Measurements from ENCODE around the gene PPFIBP2.

PPFIBP2 gene

GRCh38 chr11:7558046-7558445, 44.2 kb downstream of the PPFIBP2 start:
- no peak overlapping the region for H2BK12ac ChIP-seq (ENCODE audit: low read length)
- no peak overlapping the region for H2BK5ac ChIP-seq (ENCODE audit: low read length)
- H3K4me2 ChIP-seq (ENCODE audit: insufficient read depth, low read length, poor library complexity, severe bottlenecking) = no peak overlapping the region
- H4K8ac ChIP-seq (ENCODE audit: low read depth, low read length) = no peak overlapping the region
- H3K23ac ChIP-seq (ENCODE audit: low read depth, low read length, poor library complexity) = no peak overlapping the region
- no peak overlapping the region for H4K91ac ChIP-seq (ENCODE audit: low read depth, low read length, poor library complexity)
- no peak overlapping the region for H3K18ac ChIP-seq (ENCODE audit: low read length)
- no peaks in the 10 kb centered on the region for H3K9me3 ChIP-seq (replicated peaks in 1 of 2; ENCODE audit: control insufficient read depth in 2 of 2, insufficient read depth in 1 of 2, low read depth in 1 of 2, low read length in 2 of 2)
- H3K4ac ChIP-seq (ENCODE audit: low read length) = no peak overlapping the region
- H3K27ac ChIP-seq (replicated peaks; ENCODE audit: low read length) = no peak overlapping the region
- H3K4me3 ChIP-seq (ENCODE audit: low read length in 2 of 2) = no peak overlapping the region
- no peak overlapping the region for H2BK15ac ChIP-seq (ENCODE audit: low read length)
- no peak overlapping the region for H3K9ac ChIP-seq (ENCODE audit: low read depth, low read length, poor library complexity)
- H2BK120ac ChIP-seq (ENCODE audit: low read depth, low read length) = no peak overlapping the region
- H3K36me3 ChIP-seq (replicated peaks in 1 of 2; ENCODE audit: control insufficient read depth in 2 of 2, insufficient read depth in 2 of 2, low read length in 2 of 2) = no peaks in the 10 kb centered on the region
- H2AK5ac ChIP-seq (ENCODE audit: low read depth, low read length) = no peak overlapping the region
- no peak overlapping the region for H3K14ac ChIP-seq (ENCODE audit: low read length)
- H3K27me3 ChIP-seq (ENCODE audit: control insufficient read depth in 3 of 3, insufficient read depth in 3 of 3, low read depth in 1 of 3, low read length in 3 of 3) = no peaks in the 10 kb centered on the region
- peaks cover 0 to 1% of the 10 kb centered on the region in 2 donors for H3K4me1 ChIP-seq (ENCODE audit: control insufficient read depth in 2 of 2, insufficient read depth in 1 of 2, low read depth in 1 of 2, low read length in 2 of 2)
- no peak for DNase-seq (ENCODE audit: low spot score)
- no peak overlapping the region for H2AFZ ChIP-seq (ENCODE audit: low read length)
- H3K79me1 ChIP-seq (ENCODE audit: low read depth, low read length) = no peaks in the 10 kb centered on the region

GRCh38 chr11:7559398-7560283, 45.8 kb downstream of the PPFIBP2 start:
- no peaks in the 10 kb centered on the region for H3K9me3 ChIP-seq (replicated peaks in 1 of 2; ENCODE audit: control insufficient read depth in 2 of 2, insufficient read depth in 1 of 2, low read depth in 1 of 2, low read length in 2 of 2)
- no CpG with 5 or more reads among the region's 4 CpGs for WGBS, 2 donors (ENCODE audit: extremely low coverage in 2 of 2, insufficient read length in 2 of 2, insufficient replicate concordance in 1 of 2)

DNA sequence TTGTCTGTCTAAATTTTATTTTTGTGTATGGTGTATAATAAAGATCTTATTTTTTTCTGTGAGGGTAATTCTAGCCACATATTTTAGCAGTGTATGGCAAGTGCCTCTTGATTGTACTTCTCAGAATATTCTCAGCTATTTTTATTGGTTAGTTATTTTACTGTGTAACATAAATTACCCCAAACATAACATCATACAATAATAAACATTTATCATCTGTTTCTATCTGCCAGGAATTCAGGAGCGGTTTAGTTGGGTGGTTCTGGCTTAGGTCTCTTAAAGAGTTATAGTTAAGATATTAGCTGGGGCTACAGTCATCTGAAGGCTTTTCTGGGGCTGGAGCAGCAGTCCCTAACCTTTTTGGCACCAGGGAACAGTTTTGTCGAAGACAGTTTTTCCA, 47.8 kb downstream of the PPFIBP2 start:
- no peak overlapping the region for H2BK5ac ChIP-seq (ENCODE audit: low read length)
- H4K8ac ChIP-seq (ENCODE audit: low read depth, low read length) = no peak overlapping the region
- H3K14ac ChIP-seq (ENCODE audit: low read length) = no peak overlapping the region
- H3K4me3 ChIP-seq (ENCODE audit: low read length in 2 of 2) = no peak overlapping the region
- no peak overlapping the region for H3K23ac ChIP-seq (ENCODE audit: low read depth, low read length, poor library complexity)
- H4K91ac ChIP-seq (ENCODE audit: low read depth, low read length, poor library complexity) = no peak overlapping the region
- peaks cover 0 to 3% of the 10 kb centered on the region in 2 donors for H3K4me1 ChIP-seq (ENCODE audit: control insufficient read depth in 2 of 2, insufficient read depth in 1 of 2, low read depth in 1 of 2, low read length in 2 of 2)
- no peak overlapping the region for H3K9ac ChIP-seq (ENCODE audit: low read depth, low read length, poor library complexity)
- H3K4ac ChIP-seq (ENCODE audit: low read length) = no peak overlapping the region
- no peak overlapping the region for H2BK15ac ChIP-seq (ENCODE audit: low read length)
- H3K18ac ChIP-seq (ENCODE audit: low read length) = no peak overlapping the region
- no peak overlapping the region for H2AK5ac ChIP-seq (ENCODE audit: low read depth, low read length)
- no peak overlapping the region for H2BK120ac ChIP-seq (ENCODE audit: low read depth, low read length)
- WGBS, 2 donors (ENCODE audit: extremely low coverage in 2 of 2, insufficient read length in 2 of 2, insufficient replicate concordance in 1 of 2) = no CpG with 5 or more reads among the region's 2 CpGs
- no peak overlapping the region for H3K27ac ChIP-seq (replicated peaks; ENCODE audit: low read length)
- no peak overlapping the region for H2BK12ac ChIP-seq (ENCODE audit: low read length)
- H3K4me2 ChIP-seq (ENCODE audit: insufficient read depth, low read length, poor library complexity, severe bottlenecking) = no peak overlapping the region
- H3K36me3 ChIP-seq (replicated peaks in 1 of 2; ENCODE audit: control insufficient read depth in 2 of 2, insufficient read depth in 2 of 2, low read length in 2 of 2) = no peaks in the 10 kb centered on the region
- H2AFZ ChIP-seq (ENCODE audit: low read length) = no peak overlapping the region
- H3K9me3 ChIP-seq (replicated peaks in 1 of 2; ENCODE audit: control insufficient read depth in 2 of 2, insufficient read depth in 1 of 2, low read depth in 1 of 2, low read length in 2 of 2) = no peaks in the 10 kb centered on the region
- no peaks in the 10 kb centered on the region for H3K79me1 ChIP-seq (ENCODE audit: low read depth, low read length)
- DNase-seq (ENCODE audit: low spot score) = no peak
- H3K27me3 ChIP-seq (ENCODE audit: control insufficient read depth in 3 of 3, insufficient read depth in 3 of 3, low read depth in 1 of 3, low read length in 3 of 3) = no peaks in the 10 kb centered on the region

More at GRCh38 chr11:7559398-7560283, 45.8 kb downstream of the PPFIBP2 start:
- H4K8ac ChIP-seq (ENCODE audit: low read depth, low read length) = no peak overlapping the region
- peaks cover 0 to 3% of the 10 kb centered on the region in 2 donors for H3K4me1 ChIP-seq (ENCODE audit: control insufficient read depth in 2 of 2, insufficient read depth in 1 of 2, low read depth in 1 of 2, low read length in 2 of 2)
- no peak overlapping the region for H2BK5ac ChIP-seq (ENCODE audit: low read length)
- no peak overlapping the region for H2BK12ac ChIP-seq (ENCODE audit: low read length)
- no peak overlapping the region for H3K4ac ChIP-seq (ENCODE audit: low read length)
- no peaks in the 10 kb centered on the region for H3K79me1 ChIP-seq (ENCODE audit: low read depth, low read length)
- H3K27ac ChIP-seq (replicated peaks; ENCODE audit: low read length) = no peak overlapping the region
- H2BK15ac ChIP-seq (ENCODE audit: low read length) = no peak overlapping the region
- H2AK5ac ChIP-seq (ENCODE audit: low read depth, low read length) = no peak overlapping the region
- H3K27me3 ChIP-seq (ENCODE audit: control insufficient read depth in 3 of 3, insufficient read depth in 3 of 3, low read depth in 1 of 3, low read length in 3 of 3) = no peaks in the 10 kb centered on the region
- no peak overlapping the region for H3K18ac ChIP-seq (ENCODE audit: low read length)
- no peak overlapping the region for H2BK120ac ChIP-seq (ENCODE audit: low read depth, low read length)
- H3K4me3 ChIP-seq (ENCODE audit: low read length in 2 of 2) = no peak overlapping the region
- H4K91ac ChIP-seq (ENCODE audit: low read depth, low read length, poor library complexity) = no peak overlapping the region
- no peak overlapping the region for H3K4me2 ChIP-seq (ENCODE audit: insufficient read depth, low read length, poor library complexity, severe bottlenecking)
- H2AFZ ChIP-seq (ENCODE audit: low read length) = no peak overlapping the region
- H3K9ac ChIP-seq (ENCODE audit: low read depth, low read length, poor library complexity) = no peak overlapping the region
- no peaks in the 10 kb centered on the region for H3K36me3 ChIP-seq (replicated peaks in 1 of 2; ENCODE audit: control insufficient read depth in 2 of 2, insufficient read depth in 2 of 2, low read length in 2 of 2)
- H3K14ac ChIP-seq (ENCODE audit: low read length) = no peak overlapping the region
- H3K23ac ChIP-seq (ENCODE audit: low read depth, low read length, poor library complexity) = no peak overlapping the region
- DNase-seq (ENCODE audit: low spot score) = no peak

- Histone ChIP-seq H4K91ac (ENCODE audit: low read depth, low read length, poor library complexity) (no peak overlapping the region), H3K4me1 (ENCODE audit: control insufficient read depth in 2 of 2, insufficient read depth in 1 of 2, low read depth in 1 of 2, low read length in 2 of 2) (peaks cover 0 to 3% of the 10 kb centered on the region in 2 donors), H3K4ac (ENCODE audit: low read length) (no peak overlapping the region), H3K4me2 (ENCODE audit: insufficient read depth, low read length, poor library complexity, severe bottlenecking) (no peak overlapping the region), H2BK120ac (ENCODE audit: low read depth, low read length) (no peak overlapping the region), H4K8ac (ENCODE audit: low read depth, low read length) (no peak overlapping the region), H2BK5ac (ENCODE audit: low read length) (no peak overlapping the region), H3K36me3 (replicated peaks in 1 of 2; ENCODE audit: control insufficient read depth in 2 of 2, insufficient read depth in 2 of 2, low read length in 2 of 2) (no peaks in the 10 kb centered on the region), H3K27ac (replicated peaks; ENCODE audit: low read length) (no peak overlapping the region), H2AK5ac (ENCODE audit: low read depth, low read length) (no peak overlapping the region), H2BK15ac (ENCODE audit: low read length) (no peak overlapping the region), H3K23ac (ENCODE audit: low read depth, low read length, poor library complexity) (no peak overlapping the region), H3K4me3 (ENCODE audit: low read length in 2 of 2) (no peak overlapping the region), H3K14ac (ENCODE audit: low read length) (no peak overlapping the region), H3K9ac (ENCODE audit: low read depth, low read length, poor library complexity) (no peak overlapping the region), H3K79me1 (ENCODE audit: low read depth, low read length) (no peaks in the 10 kb centered on the region), H3K9me3 (replicated peaks in 1 of 2; ENCODE audit: control insufficient read depth in 2 of 2, insufficient read depth in 1 of 2, low read depth in 1 of 2, low read length in 2 of 2) (peaks cover 0 to 3% of the 10 kb centered on the region in 2 donors), H2AFZ (ENCODE audit: low read length) (no peak overlapping the region), H3K18ac (ENCODE audit: low read length) (no peak overlapping the region), H2BK12ac (ENCODE audit: low read length) (no peak overlapping the region), H3K27me3 (ENCODE audit: control insufficient read depth in 3 of 3, insufficient read depth in 3 of 3, low read depth in 1 of 3, low read length in 3 of 3) (no peaks in the 10 kb centered on the region)
- DNase-seq (ENCODE audit: low spot score) = no peak
- WGBS, 2 donors (ENCODE audit: extremely low coverage in 2 of 2, insufficient read length in 2 of 2, insufficient replicate concordance in 1 of 2) = no CpG with 5 or more reads among the region's 2 CpGs
Observed at GRCh38 chr11:7563281-7563680, 49.5 kb downstream of the PPFIBP2 start.

Measured in neuronal stem cell (in vitro differentiated cells).